Stimulated activated CD4-positive, alpha-beta T cell treated with anti-CD3 and anti-CD28 coated beads, Interleukin-12 subunit alpha, Interleukin-12 subunit beta, amount 100 ng/mL, for 4 hours (primary cell): ENCODE data around the gene CHML.

Source experiments
- DNase-seq: peaks from one replicate; pipeline ENCODE4 v3.0.0-alpha.2; 2020

Gene CHML

DNA sequence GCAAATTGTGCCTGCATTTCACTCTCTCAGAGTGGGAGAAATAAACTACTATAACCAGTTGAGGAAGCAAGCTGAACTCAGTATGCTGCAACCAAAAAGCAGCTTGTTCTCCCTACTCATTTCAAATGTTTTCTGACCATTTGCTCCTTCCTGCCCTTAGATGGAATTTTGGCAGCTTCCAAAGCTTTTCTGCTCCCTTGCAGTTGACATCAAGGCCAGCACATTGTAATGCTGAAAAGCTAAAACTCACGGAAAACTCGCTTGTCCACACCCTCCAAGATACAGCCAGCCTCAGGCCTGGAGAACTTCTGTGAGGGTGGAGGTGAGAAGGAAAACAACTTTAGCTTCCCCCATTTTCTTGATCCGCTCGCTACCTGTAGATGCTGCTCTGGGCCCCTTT is 5.0 kb upstream of the CHML start:
- no peak for DNase-seq

DNA sequence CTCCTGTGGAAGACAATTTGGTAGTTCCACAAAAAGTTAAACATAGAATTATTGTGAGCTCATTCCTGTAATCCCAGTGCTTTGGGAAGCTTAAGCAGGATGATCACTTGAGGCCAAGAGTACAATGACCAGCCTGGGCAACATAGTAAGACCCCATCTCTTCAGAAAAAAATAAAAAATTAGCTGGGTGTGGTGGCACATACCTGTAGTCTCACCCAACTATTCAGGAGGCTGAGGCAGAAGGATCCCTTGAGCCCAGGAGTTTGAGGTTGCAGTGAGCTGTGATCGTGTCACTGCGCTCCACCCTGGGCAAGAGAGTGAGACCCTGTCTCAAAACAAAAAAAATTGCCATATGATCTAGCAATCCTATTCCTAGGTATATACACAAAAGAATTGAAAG is 4.1 kb upstream of the CHML start:
- no peak for DNase-seq

DNA sequence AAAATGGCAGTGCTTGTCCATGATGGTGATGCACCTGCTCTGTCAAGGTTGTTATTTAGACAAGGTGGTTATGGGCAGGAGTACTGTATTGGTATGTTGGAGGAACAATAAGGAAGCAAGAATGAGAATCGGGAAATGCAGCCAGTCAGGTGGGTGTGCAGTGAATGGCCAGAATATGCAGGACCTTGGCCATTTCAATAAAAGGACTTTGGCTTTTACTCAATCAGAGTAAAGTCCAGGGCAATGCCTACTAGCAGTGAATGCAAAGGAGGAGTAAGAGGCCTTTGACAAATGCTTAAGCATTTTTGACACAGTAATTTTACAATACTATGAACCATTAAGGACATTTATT is 2.4 kb upstream of the CHML start:
- DNase-seq, result no peak

DNA sequence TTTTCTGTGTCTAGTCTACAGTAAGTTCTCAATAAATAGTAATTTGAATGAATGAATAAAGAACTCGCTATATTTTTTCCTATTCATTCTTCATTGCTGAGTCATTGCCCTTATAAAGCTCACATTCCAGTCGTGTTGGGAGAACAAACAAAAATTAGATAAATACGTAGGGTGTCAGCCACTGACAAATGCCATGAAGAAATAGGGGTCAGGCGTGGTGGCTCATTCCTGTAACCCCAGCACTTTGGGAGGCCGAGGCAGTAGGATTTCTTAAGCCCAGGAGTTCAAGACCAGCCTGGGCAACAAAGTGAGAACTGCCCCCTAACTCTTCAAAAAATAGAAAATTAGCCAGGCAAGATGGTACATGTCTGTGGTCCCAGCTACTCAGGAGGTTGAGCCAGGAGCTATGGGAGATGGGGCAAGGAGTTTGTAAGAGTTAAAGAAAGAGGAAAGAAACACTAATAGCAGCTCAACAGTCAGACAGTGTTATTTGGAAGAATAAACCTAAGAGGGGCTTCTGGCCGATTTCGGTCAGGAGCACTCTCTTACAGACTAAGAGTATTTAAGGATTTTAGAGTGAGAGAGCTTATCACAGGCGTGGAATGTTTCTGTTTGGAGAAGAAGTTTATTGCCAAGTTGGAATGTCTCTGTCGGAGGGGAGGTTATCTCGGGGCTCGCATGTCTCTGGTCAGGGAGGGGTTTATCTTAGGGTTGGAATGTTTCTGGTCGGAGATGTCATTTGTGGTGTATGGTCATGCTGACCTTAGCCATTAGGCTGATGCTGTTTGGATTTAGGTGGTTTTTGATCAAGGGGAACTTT is 1.8 kb upstream of the CHML start:
- DNase-seq, result no peak

DNA sequence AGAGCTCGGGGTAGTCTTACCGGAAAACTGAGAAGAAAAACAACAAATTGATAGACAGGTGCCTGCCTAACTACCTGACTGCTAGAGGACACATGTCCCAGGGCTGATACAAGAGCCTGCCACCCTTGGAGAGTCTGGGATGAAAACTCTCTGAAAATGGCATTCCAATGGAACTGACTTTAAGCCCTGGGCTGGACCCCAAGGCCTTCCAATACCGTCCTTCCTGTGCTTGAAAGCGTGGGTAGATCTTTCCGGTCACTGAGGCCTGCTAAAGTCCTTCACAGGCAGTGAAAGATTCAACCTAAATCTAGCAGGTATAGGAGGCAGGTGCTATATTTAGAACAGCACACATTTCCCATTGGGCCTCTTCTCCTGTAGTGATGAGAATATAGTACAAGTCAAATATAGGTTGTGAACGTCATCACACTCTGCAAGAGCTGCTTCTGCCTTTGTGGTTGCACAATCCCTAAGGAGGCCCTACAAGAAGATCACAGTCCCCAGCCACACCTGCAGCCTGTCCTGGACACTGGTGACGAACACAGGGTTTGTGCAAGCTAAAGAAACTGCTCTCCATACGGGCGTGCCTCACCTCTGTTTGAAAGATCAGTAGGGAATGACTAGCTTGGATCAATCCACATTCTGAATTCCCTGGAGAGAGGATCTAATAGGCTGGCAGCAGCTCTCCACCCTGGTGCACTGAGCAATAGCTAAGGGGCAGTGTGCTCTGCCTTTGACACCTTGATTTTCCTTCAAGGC is 876 bp upstream of the CHML start:
- no peak for DNase-seq

DNA sequence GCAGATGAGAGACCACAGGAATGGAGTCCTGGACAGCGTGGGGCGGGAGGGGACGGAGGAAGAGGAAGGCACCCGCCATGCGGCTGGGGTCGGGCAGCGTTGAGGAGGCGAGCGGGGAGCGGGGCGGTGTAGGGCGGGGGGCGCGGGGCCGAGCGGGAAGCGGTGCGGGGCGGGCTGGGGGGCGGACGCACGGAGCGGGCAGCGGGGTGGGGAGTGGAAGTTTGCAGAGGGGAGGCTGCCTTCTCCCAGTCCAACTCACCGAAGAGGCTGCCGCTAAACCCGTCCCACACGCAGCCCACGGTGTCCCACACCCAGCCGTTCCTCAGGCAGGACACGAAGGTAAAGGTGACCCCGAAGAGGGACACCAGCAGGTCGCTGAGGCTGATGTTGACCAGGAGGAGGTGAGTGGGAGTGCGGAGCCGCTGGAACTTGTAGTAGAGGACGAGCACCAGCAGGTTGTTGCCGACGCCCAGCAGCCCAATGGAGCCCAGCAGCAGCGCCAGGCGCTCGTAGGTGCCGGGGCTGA is 483 bp downstream of the CHML start:
- peak; percentile 36 for DNase-seq

DNA sequence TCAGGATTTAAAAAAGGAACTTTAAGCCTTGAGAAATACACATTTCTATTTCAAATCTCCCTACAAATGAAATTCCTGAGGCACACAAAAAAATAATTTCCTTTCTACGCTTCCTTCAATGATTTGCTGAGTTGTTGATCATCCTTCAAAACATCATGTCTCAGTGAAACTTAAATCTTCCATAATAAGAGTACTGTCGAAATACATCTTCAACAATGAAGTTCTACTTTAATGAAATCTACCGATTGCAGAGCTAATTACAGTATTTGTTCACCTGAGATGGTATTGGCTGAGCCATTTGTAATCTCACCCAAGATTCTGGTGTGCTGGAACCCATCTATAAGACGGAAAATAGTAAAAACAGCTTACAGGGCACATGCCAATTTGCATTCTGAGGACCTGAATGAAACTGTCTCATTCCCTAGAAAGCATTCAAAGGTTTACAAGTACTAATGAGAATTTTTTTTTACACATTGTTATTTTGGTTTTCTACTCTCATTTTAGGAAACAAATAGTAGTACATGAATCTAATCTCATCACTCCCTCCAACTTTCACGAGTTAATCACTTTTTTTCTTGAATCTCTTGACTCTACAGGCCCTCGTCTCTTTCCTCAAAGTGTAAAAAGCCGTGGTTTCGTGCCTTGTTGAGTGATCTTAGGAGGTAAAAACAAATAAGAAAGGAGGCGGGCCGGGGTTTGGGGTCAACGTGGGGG is 1.1 kb downstream of the CHML start:
- DNase-seq, result no peak

DNA sequence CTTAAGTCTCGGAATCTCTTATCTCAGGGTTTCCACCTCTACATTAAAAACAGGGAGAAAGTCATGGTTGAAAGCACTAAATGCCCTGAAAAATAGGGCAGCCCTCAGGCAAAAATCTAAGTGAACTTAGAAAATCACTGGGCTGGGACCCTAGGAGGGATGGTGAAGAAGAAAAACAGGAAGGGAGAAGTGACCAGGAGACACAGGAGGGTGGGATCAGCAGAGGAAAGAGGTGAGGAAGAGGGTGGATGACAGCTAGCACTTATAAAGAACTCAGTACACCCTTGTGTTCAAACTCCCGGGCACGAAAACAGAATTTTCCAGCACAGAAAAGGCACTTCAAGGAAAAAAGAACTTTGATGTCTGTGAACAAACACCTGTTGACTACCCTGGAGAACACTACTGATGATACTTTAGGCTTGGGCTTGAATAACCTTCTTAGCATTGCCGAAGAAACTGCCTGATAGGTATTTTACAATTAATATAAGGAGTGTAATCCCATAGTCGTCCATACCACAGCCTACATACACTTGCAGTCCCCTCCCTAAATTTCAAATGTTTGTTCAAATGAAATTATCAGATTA is 2.0 kb downstream of the CHML start:
- no peak for DNase-seq

DNA sequence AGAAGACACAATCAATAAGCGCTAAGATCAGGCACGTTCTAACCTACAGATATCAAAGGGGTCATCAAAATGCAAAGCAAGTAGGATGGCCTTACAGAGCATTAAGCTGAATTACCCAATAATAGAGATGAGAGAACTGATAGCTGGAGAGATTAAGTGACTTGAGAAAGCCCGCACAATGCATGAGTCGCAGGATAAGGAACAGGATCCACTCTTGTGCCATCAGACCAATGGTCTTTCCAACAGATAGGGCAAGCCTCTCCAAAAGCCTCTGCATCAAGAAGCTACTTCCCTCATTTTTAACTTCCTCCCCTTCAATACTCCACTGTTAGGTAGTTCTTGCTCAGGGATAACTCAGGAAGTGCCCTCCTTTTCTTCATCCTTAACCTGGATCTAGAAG is 2.6 kb downstream of the CHML start:
- no peak for DNase-seq

DNA sequence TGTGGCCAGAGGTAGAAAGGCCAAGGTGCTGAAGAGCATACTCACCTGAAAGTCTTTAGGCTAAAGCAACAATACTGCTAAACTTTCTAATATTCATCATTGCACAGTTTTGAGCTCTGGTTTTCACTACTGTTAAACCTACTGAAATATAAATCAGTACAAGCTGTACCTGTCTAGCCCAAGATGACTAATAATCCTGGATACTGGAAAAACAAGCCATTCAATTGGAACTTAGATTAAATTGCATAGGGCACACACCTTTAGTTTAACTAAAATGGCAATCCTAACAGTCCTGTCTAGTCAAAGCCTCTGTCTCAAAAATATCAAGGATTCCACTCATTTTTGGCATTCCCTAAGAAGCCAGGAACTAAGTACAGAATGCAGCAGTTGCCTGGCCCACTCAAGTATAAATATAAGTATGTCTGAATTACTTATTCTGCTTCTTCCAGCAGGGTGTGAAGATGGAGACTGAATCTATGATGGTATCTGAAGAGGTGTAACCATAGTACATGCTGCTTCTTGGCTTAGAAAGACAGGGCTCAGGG is 3.1 kb downstream of the CHML start:
- DNase-seq, result no peak

DNA sequence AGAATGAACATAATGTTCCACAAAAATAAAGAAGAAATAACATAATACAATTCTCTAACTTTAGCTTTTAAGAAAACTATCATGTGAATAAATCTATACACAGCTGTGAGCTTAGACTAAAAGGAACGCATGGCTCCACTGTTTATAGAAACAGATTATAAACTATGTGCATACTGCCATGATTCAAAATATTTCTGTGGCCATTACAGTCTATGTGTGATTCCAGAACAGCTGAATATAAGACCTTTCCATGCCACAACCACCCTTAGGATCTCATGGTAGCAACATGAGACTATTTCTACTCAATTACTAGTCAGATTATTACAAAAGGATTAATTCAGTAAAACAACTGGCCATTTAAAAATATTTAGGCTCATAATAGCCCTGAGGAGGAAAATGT is 3.9 kb downstream of the CHML start:
- no peak for DNase-seq

DNA sequence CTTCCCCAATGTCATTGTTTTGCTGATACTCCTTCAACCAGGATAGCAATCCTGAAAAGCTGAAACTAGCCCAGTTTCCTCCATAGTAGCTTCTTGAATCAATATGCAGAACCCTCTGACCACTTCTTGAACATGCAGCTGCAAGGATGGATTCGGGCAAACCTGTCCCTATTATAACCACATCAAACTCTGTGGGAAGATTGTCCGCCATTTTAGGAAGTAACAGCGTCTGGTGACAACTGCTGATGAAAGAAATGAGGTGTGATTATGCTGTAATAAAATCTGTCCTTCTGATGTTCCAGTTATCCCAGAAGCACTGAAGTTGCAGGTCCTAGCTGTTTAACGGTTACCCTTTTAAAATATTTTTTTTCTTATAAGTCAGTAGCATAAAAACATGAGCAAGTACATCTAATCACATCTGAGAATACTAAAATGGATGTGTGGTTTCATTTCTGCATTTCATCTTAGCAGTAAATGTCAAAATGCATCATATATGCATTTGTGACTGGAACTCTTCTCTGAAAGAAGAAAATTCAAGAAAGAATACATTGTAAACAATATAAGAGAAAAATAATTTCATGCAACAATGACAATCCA is 4.5 kb downstream of the CHML start:
- no peak for DNase-seq

DNA sequence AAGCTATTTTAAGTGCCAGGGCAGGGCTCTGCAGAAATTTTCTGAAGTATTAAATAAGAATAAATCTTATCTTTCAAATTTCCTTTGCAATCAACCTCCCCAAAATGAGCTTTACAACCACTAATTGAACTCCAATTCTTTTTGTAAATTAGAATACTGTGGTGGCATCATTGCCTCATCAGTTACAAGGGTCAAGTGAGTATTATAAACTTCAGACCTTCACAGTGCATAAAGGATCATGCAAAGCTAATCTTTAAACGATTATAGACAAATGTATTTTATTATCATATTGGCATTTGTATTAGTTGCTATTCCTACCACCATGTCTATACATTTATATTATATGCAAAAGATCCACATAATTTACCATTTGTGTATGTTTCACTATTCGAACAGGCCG is 7.2 kb downstream of the CHML start:
- no peak for DNase-seq

DNA sequence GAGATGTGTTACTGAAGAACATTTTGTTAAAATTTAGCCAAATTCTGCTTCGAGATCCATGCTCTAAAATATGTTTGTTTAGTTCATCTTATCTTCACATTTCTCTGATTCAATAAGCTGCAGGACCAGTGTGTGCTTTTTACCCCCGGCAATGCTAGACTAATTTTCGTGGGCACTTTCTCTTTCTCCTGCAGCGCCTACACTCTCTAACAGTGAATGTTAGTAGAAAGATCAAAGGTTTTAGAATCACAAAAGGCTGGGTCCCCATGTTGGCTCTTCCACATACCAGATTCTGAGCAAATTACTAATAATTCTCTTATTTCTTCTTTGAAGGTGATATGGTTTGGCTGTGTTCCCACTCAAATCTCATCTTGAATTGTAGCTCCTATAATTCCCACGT is 8.5 kb downstream of the CHML start:
- DNase-seq, result no peak

DNA sequence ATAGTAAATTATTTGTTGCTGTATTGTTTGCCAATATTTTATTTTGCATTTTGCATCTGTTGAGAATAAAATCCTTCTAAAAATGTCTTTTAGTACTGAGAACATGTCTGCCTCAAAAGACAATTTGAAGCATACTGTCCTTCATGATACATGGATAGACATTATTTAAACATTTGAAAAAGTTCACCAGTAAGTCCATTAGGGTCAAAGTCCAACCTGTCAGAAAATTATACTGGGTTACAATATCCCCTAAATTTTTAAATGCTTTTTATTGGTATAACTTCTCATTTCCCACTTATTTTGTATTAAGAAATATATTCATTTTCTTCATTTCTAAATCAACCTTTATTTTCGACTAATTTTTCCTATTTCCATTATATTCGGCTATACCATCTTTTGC is 9.3 kb downstream of the CHML start:
- no peak for DNase-seq

DNA sequence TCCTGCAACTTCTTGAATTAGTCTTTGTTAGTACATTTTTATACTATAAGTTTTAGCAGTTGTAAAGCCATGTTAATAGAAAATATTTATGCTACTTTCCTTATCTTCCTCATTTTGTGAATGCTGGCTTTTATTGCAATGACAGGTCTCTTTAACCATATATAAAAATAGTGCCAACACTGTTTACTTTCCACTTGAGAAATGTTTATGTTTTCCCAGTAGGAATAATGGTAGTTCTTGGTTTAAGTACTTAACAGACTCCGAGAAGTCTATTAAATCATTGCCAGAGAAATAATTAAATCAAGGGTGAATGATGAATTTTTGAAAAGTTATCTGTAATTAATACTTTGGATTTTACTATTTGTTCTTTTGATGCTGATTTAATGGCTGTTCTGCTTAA is 9.7 kb downstream of the CHML start:
- no peak for DNase-seq

DNA sequence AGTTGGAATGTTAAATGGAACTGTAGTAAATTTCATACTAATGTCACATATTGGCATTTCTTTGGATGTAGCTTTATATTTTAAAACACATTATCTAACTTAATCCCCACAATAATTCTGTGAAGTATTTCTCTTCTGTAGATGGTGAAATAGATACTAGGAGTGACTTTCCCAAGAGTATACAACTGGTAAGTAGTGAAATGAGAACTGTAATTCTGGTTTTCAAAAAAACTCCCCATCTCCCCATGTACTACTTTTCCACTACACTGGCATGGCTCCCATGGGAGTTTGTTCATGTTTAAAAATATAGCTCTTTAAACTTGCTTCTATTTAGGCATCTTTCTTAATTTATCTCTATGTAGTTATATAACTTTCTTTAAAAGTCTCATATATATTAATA is 10.2 kb downstream of the CHML start:
- no peak for DNase-seq

DNA sequence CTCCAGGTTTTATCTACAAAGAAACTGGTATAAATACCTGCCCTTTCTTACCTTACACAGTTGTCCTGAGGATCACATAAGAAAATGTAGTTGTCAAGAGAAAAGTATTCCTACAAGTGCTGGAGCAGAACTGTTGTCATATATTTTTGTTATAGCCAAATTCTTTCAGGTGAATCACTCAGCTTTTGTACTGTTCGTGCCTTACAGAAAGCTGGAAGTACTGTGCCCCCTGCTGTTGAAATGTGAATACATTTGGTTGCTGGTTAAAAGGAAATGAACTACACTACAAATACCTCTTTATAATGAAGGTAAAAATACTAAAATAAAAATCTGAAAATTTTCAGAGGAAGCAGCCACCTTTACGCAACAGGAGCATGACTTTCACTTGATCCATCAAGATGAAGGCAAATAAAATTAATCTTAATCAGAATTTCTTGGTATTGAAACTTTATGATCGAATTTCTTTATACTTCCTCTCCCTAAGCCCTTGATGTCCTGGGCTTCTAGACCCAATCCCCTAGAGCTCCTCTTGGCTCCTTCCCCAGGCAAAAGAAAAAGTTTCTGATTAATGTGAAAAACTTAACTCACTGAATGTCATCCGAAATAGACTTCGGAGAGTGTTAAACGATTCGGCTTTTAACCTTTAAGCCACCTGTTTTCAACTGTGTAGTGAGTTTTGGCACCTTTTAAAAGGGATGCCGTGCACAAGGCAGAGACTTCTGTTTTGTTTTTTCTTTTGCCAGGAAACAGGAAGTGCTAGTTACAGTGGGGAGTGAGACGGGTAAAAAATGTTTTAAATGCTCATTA is 12.5 kb downstream of the CHML start:
- no peak for DNase-seq

DNA sequence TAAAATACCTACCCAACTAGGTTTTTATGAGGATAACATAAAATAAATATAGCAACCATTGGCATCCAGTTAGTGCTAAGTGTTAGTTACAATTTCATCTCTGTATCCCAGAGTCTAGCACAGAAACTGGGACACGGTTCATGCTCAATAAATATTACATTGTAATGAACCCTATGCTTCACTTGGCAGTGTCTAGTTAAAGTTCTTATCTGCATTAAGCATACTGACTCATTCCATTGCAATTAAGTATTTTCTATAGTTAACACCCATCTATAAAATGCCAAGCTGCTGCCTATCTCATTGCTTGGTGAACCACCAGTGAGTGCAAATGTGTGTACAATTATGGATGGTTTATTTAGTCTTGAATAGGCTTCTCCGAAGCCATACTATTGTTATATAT is 15.2 kb downstream of the CHML start:
- no peak for DNase-seq

DNA sequence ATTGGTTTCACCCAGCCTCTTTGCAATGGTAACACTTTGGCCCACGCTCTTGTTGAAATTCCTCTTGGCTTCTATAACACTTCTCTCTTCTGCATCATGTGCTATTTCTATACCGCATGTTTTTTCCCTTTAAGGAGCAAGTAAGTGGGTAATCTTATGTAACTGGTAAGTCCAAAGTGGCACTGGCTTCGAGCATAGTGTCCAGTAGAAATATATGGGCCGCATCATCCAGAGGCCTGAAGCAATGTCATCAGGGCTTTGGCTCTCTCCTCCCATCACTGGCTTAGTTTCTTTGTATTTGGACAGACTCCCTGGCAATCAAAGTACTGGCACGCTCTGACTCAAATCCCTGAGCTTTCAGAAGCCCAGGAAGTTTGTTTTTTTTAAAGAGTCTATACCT is 17.5 kb downstream of the CHML start:
- DNase-seq, result no peak

DNA sequence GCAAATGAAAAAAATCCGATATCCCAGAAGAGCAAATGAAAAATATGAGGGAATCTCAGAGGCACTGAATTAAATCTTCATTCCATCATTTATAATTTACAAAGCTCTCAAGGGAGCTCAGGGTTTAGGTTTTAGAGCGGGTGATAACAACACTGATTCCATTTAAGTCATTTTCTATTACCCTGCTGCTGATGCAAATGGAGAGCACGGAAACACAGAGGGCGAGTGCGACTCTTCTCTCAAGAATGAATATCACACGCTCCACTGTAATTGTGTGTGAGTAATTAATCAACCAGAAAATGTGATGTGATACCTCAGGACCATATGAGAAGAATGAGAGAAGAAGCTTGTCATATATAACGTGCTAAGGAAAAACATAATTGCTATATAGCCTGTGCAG is 22.7 kb downstream of the CHML start:
- DNase-seq, result no peak
